Measurements from ENCODE around the gene MDC1.

DNA sequence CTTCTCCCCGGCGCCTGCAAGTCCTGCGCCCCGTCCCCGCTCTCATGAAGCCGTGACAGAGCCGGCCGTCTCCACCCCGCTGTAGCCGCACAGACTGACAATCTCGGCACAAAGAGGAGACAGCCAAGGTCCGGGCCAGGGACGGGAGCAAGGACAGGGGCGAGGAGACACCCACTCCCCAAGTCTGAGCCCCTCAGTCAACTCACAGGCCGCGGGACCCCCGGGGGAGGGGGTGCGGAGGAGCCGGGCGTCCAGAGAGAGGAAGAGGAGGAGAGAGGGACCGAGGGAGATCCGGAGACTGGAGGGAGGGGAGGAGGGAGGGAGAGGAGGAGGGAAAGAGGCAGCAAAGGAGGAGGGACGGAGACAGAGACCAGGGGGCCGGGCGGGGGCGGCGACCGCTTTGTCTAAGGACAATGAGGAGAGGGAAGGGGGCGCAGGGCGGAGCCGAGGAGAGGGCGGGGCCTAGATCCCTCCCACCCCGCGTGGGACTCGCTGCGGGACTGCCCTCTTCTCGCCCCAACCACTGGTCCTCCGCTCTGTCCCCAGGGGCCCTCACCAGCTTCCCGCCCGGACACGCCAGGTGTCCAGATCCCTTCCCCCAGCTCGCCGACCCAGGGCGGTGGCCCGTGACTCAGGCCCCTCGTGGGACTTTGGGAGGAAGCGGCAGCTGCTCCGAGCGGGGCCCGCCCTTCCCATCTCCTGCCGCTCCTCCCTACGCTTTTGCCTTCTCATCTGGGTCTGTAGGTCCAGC lies 30.0 kb downstream of the MDC1 start:
- TF ChIP-seq, protein P1, sequence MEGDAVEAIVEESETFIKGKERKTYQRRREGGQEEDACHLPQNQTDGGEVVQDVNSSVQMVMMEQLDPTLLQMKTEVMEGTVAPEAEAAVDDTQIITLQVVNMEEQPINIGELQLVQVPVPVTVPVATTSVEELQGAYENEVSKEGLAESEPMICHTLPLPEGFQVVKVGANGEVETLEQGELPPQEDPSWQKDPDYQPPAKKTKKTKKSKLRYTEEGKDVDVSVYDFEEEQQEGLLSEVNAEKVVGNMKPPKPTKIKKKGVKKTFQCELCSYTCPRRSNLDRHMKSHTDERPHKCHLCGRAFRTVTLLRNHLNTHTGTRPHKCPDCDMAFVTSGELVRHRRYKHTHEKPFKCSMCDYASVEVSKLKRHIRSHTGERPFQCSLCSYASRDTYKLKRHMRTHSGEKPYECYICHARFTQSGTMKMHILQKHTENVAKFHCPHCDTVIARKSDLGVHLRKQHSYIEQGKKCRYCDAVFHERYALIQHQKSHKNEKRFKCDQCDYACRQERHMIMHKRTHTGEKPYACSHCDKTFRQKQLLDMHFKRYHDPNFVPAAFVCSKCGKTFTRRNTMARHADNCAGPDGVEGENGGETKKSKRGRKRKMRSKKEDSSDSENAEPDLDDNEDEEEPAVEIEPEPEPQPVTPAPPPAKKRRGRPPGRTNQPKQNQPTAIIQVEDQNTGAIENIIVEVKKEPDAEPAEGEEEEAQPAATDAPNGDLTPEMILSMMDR (IDR thresholded peaks at IDR 0.05): no peak
- peak; percentile 41 for TF ChIP-seq POLR2A (IDR thresholded peaks at IDR 0.05)
